K562 (cell line): ENCODE results near the gene YIF1A. TPM values are rescaled to one million over a fixed set of nuclear protein-coding genes. Genes with fewer than 3 reads are reported as not detected.

ENCODE experiments used
- FOXA3 ChIP-seq, 2 experiments: fragments of 450-650 bp in 1 of 2; sonication (generic) in 1 of 2; formaldehyde crosslinking; IDR thresholded peaks in 1 of 2; conservative IDR thresholded peaks in 1 of 2; 2 replicates each; pipeline versions ENCODE4 v1.4.0 to v1.8.0; 2020 to 2022; ENCODE audit warnings: mild to moderate bottlenecking in 2 of 2, missing genetic modification reagents in 1 of 2
- GTF2A2 ChIP-seq: IDR thresholded peaks from 2 replicates; pipeline ENCODE4 v1.6.1; 2016; ENCODE audit warnings: mild to moderate bottlenecking, missing genetic modification characterization, missing compliant biosample characterization
- HNRNPLL ChIP-seq: fragments of 200-400 bp; formaldehyde crosslinking; IDR thresholded peaks from 2 replicates; pipeline ENCODE4 v1.6.1; 2017; ENCODE audit warnings: low read length, low read depth, mild to moderate bottlenecking; ENCODE audit not compliant: poor library complexity, severe bottlenecking
- ILF3 ChIP-seq: fragments of 450-650 bp; IDR thresholded peaks from 2 replicates; pipeline ENCODE4 v1.6.1; 2018; ENCODE audit warnings: antibody characterized with exemption, mild to moderate bottlenecking, moderate library complexity, borderline replicate concordance
- KLF13 ChIP-seq: fragments of 450-650 bp; IDR thresholded peaks from 2 replicates; pipeline ENCODE4 v1.6.1; 2016; ENCODE audit warnings: missing genetic modification characterization, low read depth, mild to moderate bottlenecking, missing compliant biosample characterization, moderate library complexity, borderline replicate concordance
- NCOA4 ChIP-seq: fragments of 450-650 bp; IDR thresholded peaks from 2 replicates; pipeline ENCODE4 v1.6.1; 2018; ENCODE audit warnings: mild to moderate bottlenecking; ENCODE audit not compliant: partially characterized antibody
- RAD21 ChIP-seq, 2 experiments: fragments of 250-450 bp in 1 of 2; fragments of 450-650 bp in 1 of 2; sonication (Bioruptor Pico) in 1 of 2; formaldehyde crosslinking in 1 of 2; IDR thresholded peaks in 1 of 2; conservative IDR thresholded peaks in 1 of 2; 2 replicates each; pipeline versions ENCODE4 v1.4.0 to v1.8.0; 2020 to 2022; ENCODE audit warnings: mild to moderate bottlenecking in 2 of 2, moderate library complexity in 1 of 2
- SRSF3 ChIP-seq: fragments of 200-400 bp; formaldehyde crosslinking; IDR thresholded peaks from 2 replicates; pipeline ENCODE4 v1.6.1; 2016; ENCODE audit warnings: mild to moderate bottlenecking, low read length, moderate library complexity; ENCODE audit not compliant: insufficient read depth
- TCFL5 ChIP-seq: fragments of 250-450 bp; sonication (Bioruptor Pico); conservative IDR thresholded peaks from 2 replicates; pipeline ENCODE4 v1.6.1; 2021; ENCODE audit warnings: mild to moderate bottlenecking, moderate library complexity, matching md5 sums
- VEZF1 ChIP-seq: fragments of 200-800 bp; sonication (Bioruptor generic); IDR thresholded peaks from 2 replicates; pipeline ENCODE4 v1.6.1; 2017; ENCODE audit warnings: missing genetic modification characterization, missing compliant biosample characterization
- ZFX ChIP-seq: sonication (generic); formaldehyde crosslinking; IDR thresholded peaks from 2 replicates; pipeline ENCODE4 v1.8.0; 2022; ENCODE audit warnings: mild to moderate bottlenecking, missing genetic modification reagents, moderate library complexity
- polyA plus RNA-seq, 8 experiments: library from polyadenylated mRNA; depleted of rRNA in 4 of 8; stranded (reverse) in 5 of 8; unstranded in 3 of 8; fragments of >200 nt; fragmentation: Nextera tagmentation in 2 of 8; fragmentation: Illumina TruSeq in 1 of 8; extraction: Ambion mirVana in 2 of 8; extraction: Trizol in 1 of 8; gene quantifications; 2 replicates each; pipeline versions ENCODE4 v1.2.1 to v1.2.3, GENCODE V29; 2011 to 2014; ENCODE audit warnings: inconsistent platforms in 1 of 8, missing spikeins in 1 of 8
- total RNA-seq, 7 experiments: library from RNA; depleted of rRNA in 6 of 7; stranded (reverse); fragments of >200 nt in 6 of 7; fragmentation: Illumina TruSeq in 2 of 7; extraction: Trizol in 2 of 7; gene quantifications; 2 replicates each; pipeline versions ENCODE4 v1.2.1 to v1.2.3, GENCODE V29; 2011 to 2021; ENCODE audit warnings: low replicate concordance in 1 of 7
- TF ChIP-seq, protein P1 (sequence below): fragments of 200-800 bp; sonication (Bioruptor generic); IDR thresholded peaks from 2 replicates; pipeline ENCODE4 v1.6.1; 2017; ENCODE audit warnings: missing genetic modification characterization, missing compliant biosample characterization
- TF ChIP-seq, protein P2 (sequence below): fragments of 250-450 bp; sonication (Bioruptor Pico); IDR thresholded peaks from 2 replicates; pipeline ENCODE4 v1.5.0; 2020; ENCODE audit warnings: mild to moderate bottlenecking

YIF1A gene
- total and polyA plus RNA-seq, 9 of the 15 experiments (the other 6 are each of a cell fraction or from before 2014, with no cell fraction given): 8.6 to 121 (median 77.2) TPM

DNA sequence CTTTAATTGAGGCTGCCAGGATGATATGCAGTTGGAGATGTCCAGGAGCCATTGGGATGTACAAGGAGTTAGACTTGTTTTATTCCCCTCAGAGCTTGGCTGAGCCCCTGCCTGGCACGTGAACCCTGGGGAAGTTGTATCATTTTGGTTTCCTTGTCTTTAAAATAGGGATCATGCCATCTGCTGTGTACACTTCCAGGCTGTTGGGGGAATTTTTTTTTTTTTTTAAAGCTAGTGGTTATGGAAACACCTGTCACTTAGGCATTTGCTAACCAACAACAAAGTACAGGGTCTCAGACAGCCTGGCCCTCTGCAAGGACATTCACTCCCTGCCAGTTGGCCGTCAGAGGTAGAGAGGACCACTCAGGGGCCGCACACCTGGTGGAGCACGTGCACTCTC, 29.0 kb downstream of the YIF1A start (continued):
- TF ChIP-seq SRSF3 (no peak), TCFL5 (no peak), HNRNPLL (no peak), FOXA3 (CRISPR knock-in tag; conservative IDR thresholded peaks at IDR 0.05 in 1 of 2, IDR thresholded peaks at IDR 0.05 in 1 of 2) (no peak), VEZF1 (CRISPR knock-in tag) (no peak), NCOA4 (no peak), RAD21 (CRISPR knock-in tag; conservative IDR thresholded peaks at IDR 0.05 in 1 of 2, IDR thresholded peaks at IDR 0.05 in 1 of 2) (no peak), KLF13 (tag) (no peak), GTF2A2 (tag) (no peak), ILF3 (no peak), ZFX (CRISPR knock-in tag) (no peak)
- TF ChIP-seq, protein P1, sequence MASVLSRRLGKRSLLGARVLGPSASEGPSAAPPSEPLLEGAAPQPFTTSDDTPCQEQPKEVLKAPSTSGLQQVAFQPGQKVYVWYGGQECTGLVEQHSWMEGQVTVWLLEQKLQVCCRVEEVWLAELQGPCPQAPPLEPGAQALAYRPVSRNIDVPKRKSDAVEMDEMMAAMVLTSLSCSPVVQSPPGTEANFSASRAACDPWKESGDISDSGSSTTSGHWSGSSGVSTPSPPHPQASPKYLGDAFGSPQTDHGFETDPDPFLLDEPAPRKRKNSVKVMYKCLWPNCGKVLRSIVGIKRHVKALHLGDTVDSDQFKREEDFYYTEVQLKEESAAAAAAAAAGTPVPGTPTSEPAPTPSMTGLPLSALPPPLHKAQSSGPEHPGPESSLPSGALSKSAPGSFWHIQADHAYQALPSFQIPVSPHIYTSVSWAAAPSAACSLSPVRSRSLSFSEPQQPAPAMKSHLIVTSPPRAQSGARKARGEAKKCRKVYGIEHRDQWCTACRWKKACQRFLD (CRISPR knock-in tag): no peak
- TF ChIP-seq, protein P2, sequence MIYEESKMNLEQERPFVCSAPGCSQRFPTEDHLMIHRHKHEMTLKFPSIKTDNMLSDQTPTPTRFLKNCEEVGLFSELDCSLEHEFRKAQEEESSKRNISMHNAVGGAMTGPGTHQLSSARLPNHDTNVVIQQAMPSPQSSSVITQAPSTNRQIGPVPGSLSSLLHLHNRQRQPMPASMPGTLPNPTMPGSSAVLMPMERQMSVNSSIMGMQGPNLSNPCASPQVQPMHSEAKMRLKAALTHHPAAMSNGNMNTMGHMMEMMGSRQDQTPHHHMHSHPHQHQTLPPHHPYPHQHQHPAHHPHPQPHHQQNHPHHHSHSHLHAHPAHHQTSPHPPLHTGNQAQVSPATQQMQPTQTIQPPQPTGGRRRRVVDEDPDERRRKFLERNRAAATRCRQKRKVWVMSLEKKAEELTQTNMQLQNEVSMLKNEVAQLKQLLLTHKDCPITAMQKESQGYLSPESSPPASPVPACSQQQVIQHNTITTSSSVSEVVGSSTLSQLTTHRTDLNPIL (CRISPR knock-in tag): no peak
